Small intestine (tissue), 7 donors: ENCODE measurements around the gene FZD7. TPM values are rescaled to one million over a fixed set of nuclear protein-coding genes. Genes with fewer than 3 reads are reported as not detected.

Experiments
- DNase-seq, 2 donors: peaks; one replicate each; pipeline versions ENCODE4 v3.0.0 to v3.0.0-alpha.2; 2013
- FAIRE-seq: peaks from 2 replicates; lab custom pipeline; 2012; peaks lifted over from hg19 to GRCh38; lab: Jason Lieb, UNC
- H3K27ac ChIP-seq, 3 donors: one replicate each; pipeline ENCODE4 v1.5.1; 2013; ENCODE audit warnings: low read length in 2 of 3, mild to moderate bottlenecking in 2 of 3, control low read depth in 1 of 3, inconsistent platforms in 1 of 3, low read depth in 1 of 3, moderate library complexity in 1 of 3
- H3K27me3 ChIP-seq, 3 donors: one replicate each; pipeline ENCODE4 v1.6.1; 2013; ENCODE audit warnings: low read length in 3 of 3, inconsistent platforms in 1 of 3; ENCODE audit not compliant: control insufficient read depth in 3 of 3, insufficient read depth in 3 of 3
- H3K36me3 ChIP-seq, 3 donors: one replicate each; pipeline ENCODE4 v1.6.1; 2013; ENCODE audit warnings: low read length in 3 of 3, inconsistent platforms in 1 of 3, low read depth in 1 of 3, mild to moderate bottlenecking in 1 of 3, moderate library complexity in 1 of 3; ENCODE audit not compliant: control insufficient read depth in 3 of 3, insufficient read depth in 2 of 3
- H3K4me1 ChIP-seq, 3 donors: one replicate each; pipeline ENCODE4 v1.6.1; 2013; ENCODE audit warnings: low read length in 2 of 3, inconsistent platforms in 1 of 3, low read depth in 1 of 3, mild to moderate bottlenecking in 1 of 3, moderate library complexity in 1 of 3; ENCODE audit not compliant: control insufficient read depth in 3 of 3, insufficient read depth in 2 of 3
- H3K4me3 ChIP-seq, 3 donors: one replicate each; pipeline ENCODE4 v1.5.1; 2013; ENCODE audit warnings: low read length in 3 of 3, control low read depth in 1 of 3, inconsistent platforms in 1 of 3, low read depth in 1 of 3, mild to moderate bottlenecking in 1 of 3, moderate library complexity in 1 of 3
- H3K9me3 ChIP-seq, 2 donors: one replicate each; pipeline ENCODE4 v1.6.1; 2013; ENCODE audit warnings: low read depth in 1 of 2, low read length in 1 of 2; ENCODE audit not compliant: control insufficient read depth in 2 of 2, insufficient read depth in 1 of 2
- WGBS, 3 donors: extraction: QIAGEN DNeasy Blood & Tissue Kit; methylation state at CpG; one replicate each; pipeline ENCODE4 v1.1.7; 2013; 5-methylcytosine and 5-hydroxymethylcytosine counted together
- polyA plus RNA-seq, 4 donors: library from polyadenylated mRNA; stranded (reverse) in 3 of 4; unstranded in 1 of 4; fragments of 200-250 nt in 3 of 4; fragments of 120-200 nt in 1 of 4; gene quantifications; one replicate each; pipeline versions ENCODE4 v1.2.1 to v1.2.3, GENCODE V29; 2013
- donor health status: healthy with polysubstance abuse.
- donor health status: control.
- donor health status: control.
- donor health status: Bipolar disorder and iron deficiency.
- donor health status: healthy.

Gene FZD7
- polyA plus RNA-seq, 4 donors = 1.6 to 27.9 (median 6.3) TPM

GRCh38 chr2:202067589-202067988 lies 33.9 kb downstream of the FZD7 start:
- H3K4me3 ChIP-seq = no peak overlapping the region
- no peaks in the 10 kb centered on the region for H3K36me3 ChIP-seq
- DNase-seq (no peak), FAIRE-seq (no peak)
- no peaks in the 10 kb centered on the region for H3K9me3 ChIP-seq
- WGBS, 3 donors = 96 to 100% (median 98%) methylated on average over 1 of the region's 1 CpG
- H3K27me3 ChIP-seq = no peaks in the 10 kb centered on the region
- no peak overlapping the region for H3K27ac ChIP-seq
- H3K4me1 ChIP-seq = peaks cover 0 to 30% (median 0%) of the 10 kb centered on the region in 3 donors

- H3K9me3 ChIP-seq = no peaks in the 10 kb centered on the region
- no peak overlapping the region for H3K4me3 ChIP-seq
- DNase-seq (peak; percentile 74 to 88), FAIRE-seq (no peak)
- 36 to 65% (median 39%) methylated on average over 11 of the region's 11 CpGs for WGBS, 3 donors
- H3K4me1 ChIP-seq = peaks cover 0 to 28% (median 0%) of the 10 kb centered on the region in 3 donors
- no peaks in the 10 kb centered on the region for H3K27me3 ChIP-seq
- H3K36me3 ChIP-seq = no peaks in the 10 kb centered on the region
- H3K27ac ChIP-seq = peak overlapping the region in 1 of 3 donors; percentile 76
Observed at GRCh38 chr2:202069170-202070067, 35.8 kb downstream of the FZD7 start.

GRCh38 chr2:202071107-202071506 lies 37.5 kb downstream of the FZD7 start:
- no peaks in the 10 kb centered on the region for H3K9me3 ChIP-seq
- H3K4me1 ChIP-seq = peaks cover 0 to 25% (median 0%) of the 10 kb centered on the region in 3 donors
- 90 to 96% (median 95%) methylated on average over 2 of the region's 2 CpGs for WGBS, 3 donors
- DNase-seq (no peak), FAIRE-seq (no peak)
- H3K4me3 ChIP-seq = no peak overlapping the region
- H3K27ac ChIP-seq = no peak overlapping the region
- no peaks in the 10 kb centered on the region for H3K36me3 ChIP-seq
- H3K27me3 ChIP-seq = no peaks in the 10 kb centered on the region

- Histone ChIP-seq H3K36me3 (no peaks in the 10 kb centered on the region), H3K27me3 (no peaks in the 10 kb centered on the region), H3K9me3 (no peaks in the 10 kb centered on the region), H3K4me3 (no peak overlapping the region), H3K27ac (no peak overlapping the region), H3K4me1 (peaks cover 0 to 22% (median 0%) of the 10 kb centered on the region in 3 donors)
- WGBS, 3 donors = 56 to 83% (median 68%) methylated on average over 2 of the region's 2 CpGs
- FAIRE-seq (no peak), DNase-seq (no peak)
Observed at GRCh38 chr2:202072226-202072625, 38.6 kb downstream of the FZD7 start.

GRCh38 chr2:202072737-202073401 lies 39.2 kb downstream of the FZD7 start, which contains the start of gene KIAA2012:
KIAA2012 (plus strand) TSS chr2:202073255; CDS start chr2:202073628, 373 bp downstream.
- H3K9me3 ChIP-seq = no peaks in the 10 kb centered on the region
- no peaks in the 10 kb centered on the region for H3K27me3 ChIP-seq
- H3K4me1 ChIP-seq = peaks cover 0 to 20% (median 0%) of the 10 kb centered on the region in 3 donors
- H3K27ac ChIP-seq = no peak within 1 kb of the TSS
- H3K4me3 ChIP-seq = no peak within 1 kb of the TSS
- FAIRE-seq (no peak), DNase-seq (peak in 1 of 2 donors; percentile 49)
- no peaks in the 10 kb centered on the region for H3K36me3 ChIP-seq
- whole genome bisulfite sequencing, 3 donors = 74 to 89% (median 82%) methylated on average over 11 of the region's 11 CpGs

GRCh38 chr2:202074324-202074723 lies 40.7 kb downstream of the FZD7 start:
- Histone ChIP-seq H3K9me3 (no peaks in the 10 kb centered on the region), H3K27me3 (no peaks in the 10 kb centered on the region)

GRCh38 chr2:202079310-202079709 lies 45.7 kb downstream of the FZD7 start:
- Histone ChIP-seq H3K9me3 (no peaks in the 10 kb centered on the region), H3K36me3 (no peaks in the 10 kb centered on the region), H3K27ac (peak overlapping the region in 1 of 3 donors; percentile 70), H3K27me3 (no peaks in the 10 kb centered on the region), H3K4me3 (no peak overlapping the region), H3K4me1 (peaks cover 0 to 6% (median 0%) of the 10 kb centered on the region in 3 donors)
- DNase-seq (peak; percentile 34 to 87), FAIRE-seq (no peak)
- WGBS, 3 donors = 54 to 70% (median 66%) methylated on average over 5 of the region's 5 CpGs

More at GRCh38 chr2:202074324-202074723, 40.7 kb downstream of the FZD7 start:
- FAIRE-seq = no peak
- H3K4me1 ChIP-seq = peaks cover 0 to 12% (median 0%) of the 10 kb centered on the region in 3 donors
- WGBS, 3 donors = 84 to 91% (median 86%) methylated on average over 2 of the region's 2 CpGs
- H3K4me3 ChIP-seq = no peak overlapping the region
- no peaks in the 10 kb centered on the region for H3K36me3 ChIP-seq
- DNase-seq = no peak
- H3K27ac ChIP-seq = no peak overlapping the region

- FAIRE-seq (no peak), DNase-seq (no peak)
- Histone ChIP-seq H3K27me3 (no peaks in the 10 kb centered on the region), H3K36me3 (no peaks in the 10 kb centered on the region), H3K4me1 (peaks cover 0 to 4% (median 0%) of the 10 kb centered on the region in 3 donors), H3K27ac (no peak overlapping the region), H3K4me3 (no peak overlapping the region), H3K9me3 (no peaks in the 10 kb centered on the region)
- 63 to 73% (median 72%) methylated on average over 6 of the region's 6 CpGs for WGBS, 3 donors
Observed at GRCh38 chr2:202084265-202084664, 50.6 kb downstream of the FZD7 start.
